ENCODE results near the gene SNRNP70. TPM values are rescaled to one million over a fixed set of nuclear protein-coding genes. Genes with fewer than 3 reads are reported as not detected.

Gene SNRNP70
- total and polyA plus RNA-seq, 2 donors (not counting 3 experiments of a cell fraction or from before 2014, with no cell fraction given): 215 to 300 TPM

- Histone ChIP-seq H3K4me2 (ENCODE audit: insufficient read depth, low read length) (no peak within 1 kb of the TSS), H3K4me1 (ENCODE audit: control insufficient read depth, extremely low read depth, insufficient read depth, low read length) (no peaks in the 10 kb centered on the region), H2AFZ (ENCODE audit: low read depth, low read length) (no peak within 1 kb of the TSS), H3K4me3 (replicated peaks in 1 of 3; ENCODE audit: insufficient read depth in 1 of 3, low read depth in 1 of 3, low read length in 3 of 3) (no peak within 1 kb of the TSS), H3K36me3 (ENCODE audit: control insufficient read depth in 2 of 2, extremely low read depth in 1 of 2, insufficient read depth in 2 of 2, low read length in 2 of 2) (no peaks in the 10 kb centered on the region), H3K27ac (ENCODE audit: insufficient read depth, low read depth, low read length) (no peak within 1 kb of the TSS), H4K20me1 (replicated peaks; ENCODE audit: control insufficient read depth, extremely low read depth, insufficient read depth, low read length) (no peaks in the 10 kb centered on the region), H3K9me1 (replicated peaks; ENCODE audit: control insufficient read depth, extremely low read depth, insufficient read depth, low read length) (no peaks in the 10 kb centered on the region), H3K9ac (replicated peaks; ENCODE audit: extremely low read depth, insufficient read depth, low read length) (no peak within 1 kb of the TSS), H3K27me3 (ENCODE audit: control insufficient read depth in 2 of 2, insufficient read depth in 2 of 2, low read length in 2 of 2) (peaks cover 30 to 40% of the 10 kb centered on the region in 2 experiments), H3K79me2 (ENCODE audit: control insufficient read depth, insufficient read depth, low read length) (no peaks in the 10 kb centered on the region), H3K9me3 (replicated peaks; ENCODE audit: control insufficient read depth, insufficient read depth, low read length) (no peaks in the 10 kb centered on the region)
- CTCF ChIA-PET: interaction anchor here (0.6 to 1.9 kb wide), 5 partner anchors 9 to 140 kb away, joined by 3 to 6 read pairs (median 5); no protein-coding TSS in a partner anchor
- dilution Hi-C loops (cut with MboI; ENCODE audit: extremely low pct_ligation_motif_present, low sequenced_read_pairs): no loop called here
- intact Hi-C loops (cut with micrococcal nuclease): no loop called here
- no peak for FAIRE-seq
- POLR2A ChIA-PET: no interaction called here
- no TSS peak for BruUV-seq (replicated peaks)
- no peak for DNase-seq (ENCODE audit: low read depth, low spot score)
- TF ChIP-seq CTCF (IDR thresholded peaks at IDR 0.05; ENCODE audit: extremely low read depth in 1 of 2, insufficient read depth in 1 of 2, low read depth in 1 of 2, low read length in 2 of 2) (no peak), POLR2AphosphoS5 (IDR thresholded peaks at IDR 0.05; ENCODE audit: insufficient read depth, low read depth, low read length) (no peak), FOS (IDR thresholded peaks at IDR 0.05; ENCODE audit: borderline replicate concordance, insufficient read depth, low read length) (no peak), GATA2 (IDR thresholded peaks at IDR 0.05; ENCODE audit: insufficient read depth, insufficient read length, low read depth, low read length) (no peak), JUN (IDR thresholded peaks at IDR 0.05; ENCODE audit: borderline replicate concordance, insufficient read depth, insufficient read length, low read depth) (no peak), MAX (IDR thresholded peaks at IDR 0.05; ENCODE audit: insufficient read depth, insufficient read length) (no peak), EZH2 (IDR thresholded peaks at IDR 0.05; ENCODE audit: borderline replicate concordance, low read depth, low read length, severe bottlenecking) (no peak), MYC (IDR thresholded peaks at IDR 0.05; ENCODE audit: low read depth, low read length) (no peak), POLR2A (IDR thresholded peaks at IDR 0.05; ENCODE audit: low read depth, low read length) (no peak)
Measured at GRCh38 chr19:49064768-49065611, 20.3 kb upstream of the SNRNP70 start, which contains the start of gene NTF4. Gene NTF4 (minus strand): TSS chr19:49064818. CDS start chr19:49061997, 2,821 bp downstream.
